HepG2 (cell line): ENCODE data around the gene SLC2A6. TPM values are rescaled to one million over a fixed set of nuclear protein-coding genes. Genes with fewer than 3 reads are reported as not detected.

Experiments used
- BATF2 ChIP-seq: sonication (generic); formaldehyde crosslinking; IDR thresholded peaks from 2 replicates; pipeline ENCODE4 v1.8.0; 2022; ENCODE audit warnings: mild to moderate bottlenecking, missing genetic modification reagents, moderate library complexity
- CBX1 ChIP-seq: IDR thresholded peaks from one replicate; pipeline ENCODE4 v1.6.1; 2016; ENCODE audit warnings: antibody characterized with exemption, low read depth
- CHD2 ChIP-seq: IDR thresholded peaks from 2 replicates; pipeline ENCODE4 v1.6.1; 2011; ENCODE audit warnings: low read depth, low read length, improper control_type of control experiment
- CREB3 ChIP-seq: sonication (generic); formaldehyde crosslinking; IDR thresholded peaks from 2 replicates; pipeline ENCODE4 v1.5.0; 2020; ENCODE audit warnings: missing genetic modification reagents
- IRF1 ChIP-seq: sonication (generic); formaldehyde crosslinking; IDR thresholded peaks from 2 replicates; pipeline ENCODE4 v1.4.0; 2020; ENCODE audit warnings: low read depth, mild to moderate bottlenecking, missing genetic modification reagents
- MED13 ChIP-seq: sonication (generic); formaldehyde crosslinking; IDR thresholded peaks from 2 replicates; pipeline ENCODE4 v1.5.0; 2020; ENCODE audit warnings: missing genetic modification reagents
- MED8 ChIP-seq: sonication (generic); formaldehyde crosslinking; IDR thresholded peaks from 2 replicates; pipeline ENCODE4 v1.8.1; 2023; ENCODE audit warnings: mild to moderate bottlenecking, missing genetic modification reagents; ENCODE audit not compliant: insufficient replicate concordance
- MXD1 ChIP-seq: sonication (generic); formaldehyde crosslinking; IDR thresholded peaks from 2 replicates; pipeline ENCODE4 v1.4.0; 2020; ENCODE audit warnings: mild to moderate bottlenecking, missing genetic modification reagents
- NR3C1 ChIP-seq: sonication (generic); formaldehyde crosslinking; IDR thresholded peaks from 2 replicates; pipeline ENCODE4 v1.4.0; 2020; ENCODE audit warnings: missing genetic modification reagents
- PLSCR1 ChIP-seq: sonication (generic); formaldehyde crosslinking; IDR thresholded peaks from 2 replicates; pipeline ENCODE4 v1.5.0; 2020; ENCODE audit warnings: missing genetic modification reagents, mild to moderate bottlenecking, borderline replicate concordance
- REL ChIP-seq: sonication (generic); formaldehyde crosslinking; conservative IDR thresholded peaks from 2 replicates; pipeline ENCODE4 v1.8.0; 2022; ENCODE audit warnings: mild to moderate bottlenecking, missing genetic modification reagents, moderate library complexity
- TFE3 ChIP-seq: IDR thresholded peaks from 2 replicates; pipeline ENCODE4 v1.6.1; 2016
- TP53 ChIP-seq: sonication (generic); formaldehyde crosslinking; conservative IDR thresholded peaks from 2 replicates; pipeline ENCODE4 v1.4.0; 2020; ENCODE audit warnings: missing genetic modification reagents
- ZBTB33 ChIP-seq: sonication (generic); formaldehyde crosslinking; IDR thresholded peaks from 2 replicates; pipeline ENCODE4 v1.4.0; 2020; ENCODE audit warnings: missing genetic modification reagents
- ZBTB8A ChIP-seq: sonication (generic); formaldehyde crosslinking; IDR thresholded peaks from 2 replicates; pipeline ENCODE4 v1.4.0; 2020; ENCODE audit warnings: mild to moderate bottlenecking, low read depth, missing genetic modification reagents, borderline replicate concordance
- ZNF18 ChIP-seq: sonication (generic); formaldehyde crosslinking; IDR thresholded peaks from 2 replicates; pipeline ENCODE4 v1.8.0; 2022; ENCODE audit warnings: mild to moderate bottlenecking, missing genetic modification reagents; ENCODE audit not compliant: insufficient replicate concordance
- ZNF256 ChIP-seq: sonication (generic); formaldehyde crosslinking; conservative IDR thresholded peaks from 2 replicates; pipeline ENCODE4 v1.4.0; 2020; ENCODE audit warnings: missing genetic modification reagents
- ZNF30 ChIP-seq: sonication (generic); formaldehyde crosslinking; IDR thresholded peaks from 2 replicates; pipeline ENCODE4 v1.5.0; 2020; ENCODE audit warnings: mild to moderate bottlenecking, missing genetic modification reagents
- ZNF432 ChIP-seq: sonication (generic); formaldehyde crosslinking; IDR thresholded peaks from 2 replicates; pipeline ENCODE4 v1.5.0; 2020; ENCODE audit warnings: missing genetic modification reagents, mild to moderate bottlenecking, borderline replicate concordance
- ZSCAN20 ChIP-seq: sonication (generic); formaldehyde crosslinking; IDR thresholded peaks from 2 replicates; pipeline ENCODE4 v1.4.0; 2020; ENCODE audit warnings: missing genetic modification reagents, mild to moderate bottlenecking, borderline replicate concordance
- polyA plus RNA-seq, 8 experiments: library from polyadenylated mRNA; depleted of rRNA in 3 of 8; stranded (reverse) in 7 of 8; unstranded in 1 of 8; fragments of >200 nt; fragmentation: Illumina TruSeq in 4 of 8; extraction: Trizol in 4 of 8; gene quantifications; 2 replicates each; pipeline versions ENCODE4 v1.2.1 to v1.2.3, GENCODE V29; 2011 to 2016; ENCODE audit warnings: low read depth in 4 of 8, missing spikeins in 1 of 8, mixed read lengths in 1 of 8; ENCODE audit not compliant: insufficient read depth in 1 of 8
- total RNA-seq, 5 experiments: library from RNA; depleted of rRNA; stranded (reverse); fragments of >200 nt; fragmentation: Illumina TruSeq; extraction: Trizol; gene quantifications; 2 replicates each; pipeline ENCODE4 v1.2.3, GENCODE V29; 2016; ENCODE audit warnings: low read depth in 1 of 5

Gene SLC2A6
- total and polyA plus RNA-seq, 2 of the 13 experiments (the other 11 are each of a cell fraction or from before 2014, with no cell fraction given), result 4.1 to 15.0 TPM

GRCh38 chr9:133485531-133486260 is 6.8 kb upstream of the SLC2A6 start (continued):
- TF ChIP-seq CREB3, result no peak
- no peak for TF ChIP-seq CBX1
- TF ChIP-seq MED13 (CRISPR knock-in tag), result no peak
- TF ChIP-seq ZNF432, result no peak
- TF ChIP-seq REL (CRISPR knock-in tag), result no peak
- TF ChIP-seq ZBTB33 (CRISPR knock-in tag), result no peak
- no peak for TF ChIP-seq TFE3 (CRISPR knock-in tag)
- no peak for TF ChIP-seq CHD2
- TF ChIP-seq ZSCAN20 (CRISPR knock-in tag), result no peak
- TF ChIP-seq NR3C1, result no peak
- TF ChIP-seq ZBTB8A (CRISPR knock-in tag), result no peak
- TF ChIP-seq MXD1 (CRISPR knock-in tag), result no peak
- no peak for TF ChIP-seq BATF2 (CRISPR knock-in tag)
- no peak for TF ChIP-seq ZNF18 (CRISPR knock-in tag)
- no peak for TF ChIP-seq PLSCR1 (CRISPR knock-in tag)
- TF ChIP-seq MED8 (CRISPR knock-in tag), result no peak
- no peak for TF ChIP-seq ZNF256 (CRISPR knock-in tag)
- no peak; the same call in 1 of the 2 replicates for TF ChIP-seq ZNF30 (CRISPR knock-in tag)
- no peak for TF ChIP-seq IRF1 (CRISPR knock-in tag)
- TF ChIP-seq TP53 (CRISPR knock-in tag), result no peak
